ENCODE data around the gene TSPAN5.

Gene TSPAN5

DNA sequence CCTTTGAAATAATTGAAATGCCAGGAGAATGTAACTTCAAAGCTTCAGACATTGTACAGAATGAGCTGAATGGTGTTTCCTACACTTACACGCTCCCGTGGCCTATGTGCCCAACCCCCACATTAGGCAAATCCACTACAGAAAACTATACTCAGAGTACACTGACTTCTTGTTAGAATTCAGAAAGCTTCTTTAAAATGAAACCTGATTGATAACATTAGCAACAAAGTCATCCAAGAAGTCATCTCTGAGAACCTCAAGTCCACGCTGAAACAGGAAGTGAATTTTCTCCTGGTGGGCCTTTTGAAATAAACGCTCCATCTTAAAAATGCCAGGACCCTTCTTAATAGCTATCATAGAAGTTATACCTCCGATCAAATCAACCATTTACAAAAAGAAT, 136.3 kb downstream of the TSPAN5 start:
- Mint-ChIP-seq H3K4me1 (peaks cover 60% of the 10 kb centered on the region), H3K27ac (peak overlapping the region; percentile 91)

DNA sequence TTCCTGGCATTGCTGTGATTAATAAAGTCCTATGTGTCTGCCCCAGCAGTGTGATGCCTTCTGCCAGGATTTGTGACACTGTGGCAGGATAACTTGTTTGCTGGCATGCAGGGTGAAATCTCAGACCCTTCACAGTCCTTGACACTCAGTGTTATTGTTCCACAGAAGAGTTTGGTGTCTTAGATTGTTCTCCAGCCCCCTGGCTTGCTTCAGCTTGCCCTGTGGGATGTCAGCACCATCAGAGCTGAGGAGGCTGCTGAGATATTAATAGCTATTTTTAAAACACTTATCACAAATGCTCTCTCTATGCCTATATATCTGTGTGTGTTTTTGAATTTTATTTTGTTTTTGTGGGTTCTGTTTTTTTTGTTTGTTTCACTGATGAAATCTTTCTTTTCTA, 136.9 kb downstream of the TSPAN5 start:
- H3K4me1 Mint-ChIP-seq, result peaks cover 62% of the 10 kb centered on the region
- no peaks in the 10 kb centered on the region for H3K9me3 Mint-ChIP-seq
- H3K4me3 Mint-ChIP-seq, result no peak overlapping the region
- H3K36me3 Mint-ChIP-seq, result peaks cover 2% of the 10 kb centered on the region
- no peaks in the 10 kb centered on the region for H3K27me3 Mint-ChIP-seq
- no peak overlapping the region for H3K27ac Mint-ChIP-seq

More for the DNA sequence above, 136.3 kb downstream of the TSPAN5 start:
- Mint-ChIP-seq H3K27me3 (no peaks in the 10 kb centered on the region), H3K36me3 (no peaks in the 10 kb centered on the region), H3K4me3 (peak overlapping the region; percentile 55), H3K9me3 (no peaks in the 10 kb centered on the region)

DNA sequence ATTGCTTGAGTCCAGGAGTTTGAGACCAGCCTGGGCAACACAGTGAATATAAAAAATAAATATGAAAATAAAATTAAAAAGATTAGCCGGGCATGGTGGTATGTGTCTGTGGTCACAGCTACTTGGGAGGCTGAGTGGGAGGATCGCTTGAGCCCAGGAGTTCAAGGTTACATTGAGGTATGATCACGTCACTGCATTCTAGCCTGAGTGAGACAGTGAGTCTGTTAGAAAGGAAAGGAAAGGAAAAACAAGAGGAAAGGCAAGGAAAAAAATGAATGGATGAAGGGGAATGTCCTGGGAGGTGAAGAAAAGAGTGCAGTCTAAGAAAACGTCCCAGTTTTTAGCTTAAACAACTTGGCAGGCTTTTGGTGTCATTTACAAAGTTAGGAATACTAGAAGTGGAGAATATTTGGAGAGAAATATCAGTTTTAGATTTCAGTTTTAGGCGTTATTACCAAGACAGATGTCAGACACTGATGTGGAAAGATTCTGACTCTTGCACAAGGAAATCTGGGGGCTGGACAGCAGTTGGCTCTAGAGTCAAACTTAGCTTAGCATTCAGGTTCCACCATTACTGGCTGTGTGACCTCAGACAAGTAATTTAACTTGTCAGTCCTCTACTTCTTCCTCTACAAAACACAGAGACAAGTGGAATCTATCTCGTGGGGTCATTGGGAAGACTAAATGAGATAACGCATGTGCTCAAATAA, 139.0 kb downstream of the TSPAN5 start:
- H3K27me3 Mint-ChIP-seq, result no peaks in the 10 kb centered on the region
- H3K27ac Mint-ChIP-seq, result peak overlapping the region; percentile 5
- peaks cover 2% of the 10 kb centered on the region for H3K36me3 Mint-ChIP-seq
- no peak overlapping the region for H3K4me3 Mint-ChIP-seq
- H3K4me1 Mint-ChIP-seq, result peaks cover 57% of the 10 kb centered on the region
- H3K9me3 Mint-ChIP-seq, result no peaks in the 10 kb centered on the region

DNA sequence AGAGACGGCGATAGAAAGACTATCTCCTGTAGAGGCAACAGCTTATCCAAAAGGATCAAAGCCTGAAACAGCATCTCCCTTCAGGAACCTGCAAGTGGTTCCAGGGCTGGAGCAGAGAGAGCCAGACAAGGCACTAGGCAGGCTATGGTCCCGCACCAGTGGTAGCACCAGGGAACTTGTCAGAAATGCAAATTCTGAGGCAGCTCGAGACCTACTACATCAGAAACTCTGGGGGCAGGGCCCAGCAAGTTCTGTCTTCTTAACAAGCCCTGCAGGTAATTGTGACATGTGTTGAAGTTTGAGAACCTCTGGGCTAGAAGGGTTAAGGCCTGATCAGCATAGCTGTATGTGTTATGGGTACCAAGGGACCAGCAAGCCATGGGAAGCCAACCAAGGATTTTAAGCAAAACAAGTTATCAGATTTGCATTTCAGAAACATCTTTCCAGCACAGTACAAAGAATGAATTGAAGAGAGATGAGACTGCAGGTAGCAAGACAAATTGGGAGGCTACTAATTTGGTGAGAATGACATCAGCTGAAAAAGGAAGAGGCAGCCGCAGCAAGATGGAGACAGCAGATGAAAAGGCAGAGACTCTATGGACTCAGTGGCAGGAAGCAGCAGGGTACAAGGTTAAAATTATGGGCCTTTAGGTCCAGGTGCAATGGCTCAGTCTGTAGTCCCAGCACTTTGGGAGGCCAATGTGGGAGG, 139.7 kb downstream of the TSPAN5 start:
- H3K4me3 Mint-ChIP-seq, result no peak overlapping the region
- peaks cover 2% of the 10 kb centered on the region for H3K36me3 Mint-ChIP-seq
- peaks cover 50% of the 10 kb centered on the region for H3K4me1 Mint-ChIP-seq
- no peak overlapping the region for H3K27ac Mint-ChIP-seq
- H3K27me3 Mint-ChIP-seq, result no peaks in the 10 kb centered on the region
- no peaks in the 10 kb centered on the region for H3K9me3 Mint-ChIP-seq

DNA sequence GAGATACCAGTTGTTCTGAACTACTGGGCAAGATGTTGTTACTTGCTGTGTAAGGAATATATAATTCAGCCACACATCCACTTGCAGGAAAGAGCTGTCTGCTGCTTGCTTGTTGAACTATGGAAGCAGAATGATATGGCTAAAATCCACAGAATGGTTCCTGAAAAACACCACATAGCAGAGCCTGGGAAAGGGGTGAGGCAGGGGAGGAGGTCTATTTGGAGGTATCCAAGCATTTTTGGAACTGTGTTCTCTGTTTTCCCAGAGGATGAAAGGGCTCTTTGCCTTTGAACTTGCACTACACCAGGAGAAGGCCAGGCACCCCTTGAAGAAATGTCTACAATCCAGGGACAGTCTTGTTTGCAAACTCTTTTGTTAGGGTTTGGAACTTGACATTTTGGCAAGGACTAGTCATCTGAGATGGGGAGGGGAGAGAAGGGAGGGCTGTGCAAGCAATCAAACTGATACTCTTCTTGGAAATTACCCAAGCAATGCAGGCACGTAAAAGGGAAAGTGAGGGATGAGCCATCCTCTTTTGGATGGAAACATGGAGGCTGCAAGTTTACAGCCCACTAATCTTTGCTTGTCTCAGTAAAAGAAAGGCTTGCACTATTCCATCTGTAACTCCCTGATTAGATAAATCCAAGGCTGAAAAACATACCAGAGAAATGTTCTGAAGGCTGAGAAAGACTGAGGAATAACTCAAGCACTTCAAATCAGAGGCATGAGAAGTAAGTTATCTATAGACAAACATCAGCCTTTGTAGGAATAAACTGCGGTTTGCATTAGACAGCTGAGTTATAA, 141.0 kb downstream of the TSPAN5 start:
- Mint-ChIP-seq H3K36me3 (peaks cover 4% of the 10 kb centered on the region), H3K27me3 (no peaks in the 10 kb centered on the region), H3K4me3 (no peak overlapping the region), H3K27ac (no peak overlapping the region), H3K9me3 (no peaks in the 10 kb centered on the region), H3K4me1 (peaks cover 46% of the 10 kb centered on the region)

DNA sequence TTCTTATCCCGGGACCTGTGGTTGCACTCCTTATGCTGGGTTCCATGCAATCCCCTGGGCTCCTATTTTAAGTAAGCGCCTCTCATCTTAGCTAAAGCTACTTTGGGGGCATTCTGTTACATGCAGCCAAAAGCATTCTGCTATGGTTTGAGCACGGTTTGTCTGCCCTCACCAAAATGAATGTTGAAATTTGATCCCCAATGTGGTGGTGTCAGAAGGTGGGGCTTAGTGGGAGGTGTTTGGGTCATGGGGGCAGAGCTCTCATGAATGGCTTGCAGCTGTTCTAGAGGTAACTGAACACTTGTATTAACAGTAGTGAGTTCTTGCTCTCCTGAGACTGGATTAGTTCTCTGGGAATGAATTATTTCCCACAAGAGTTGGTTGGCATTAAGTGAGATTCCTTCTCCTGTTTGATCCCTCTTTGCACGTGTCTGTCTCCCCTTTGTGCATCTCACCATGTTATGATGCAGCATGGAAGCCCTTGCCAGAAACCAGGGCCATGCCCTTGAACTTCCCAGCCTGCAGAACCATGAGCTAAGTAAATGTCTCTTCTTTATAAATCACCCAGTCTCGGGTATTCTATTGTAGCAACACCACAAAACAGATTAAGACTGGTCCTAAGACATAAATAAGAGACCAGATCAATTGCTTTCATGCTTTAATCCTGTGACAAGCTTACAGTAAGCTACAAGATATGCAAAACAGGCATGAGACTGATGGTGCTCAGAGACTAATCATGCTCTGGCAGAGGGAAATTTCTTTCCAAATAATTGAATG, 141.8 kb downstream of the TSPAN5 start:
- Mint-ChIP-seq H3K4me3 (no peak overlapping the region), H3K27ac (no peak overlapping the region), H3K4me1 (peaks cover 38% of the 10 kb centered on the region), H3K27me3 (no peaks in the 10 kb centered on the region), H3K9me3 (no peaks in the 10 kb centered on the region), H3K36me3 (peaks cover 4% of the 10 kb centered on the region)

DNA sequence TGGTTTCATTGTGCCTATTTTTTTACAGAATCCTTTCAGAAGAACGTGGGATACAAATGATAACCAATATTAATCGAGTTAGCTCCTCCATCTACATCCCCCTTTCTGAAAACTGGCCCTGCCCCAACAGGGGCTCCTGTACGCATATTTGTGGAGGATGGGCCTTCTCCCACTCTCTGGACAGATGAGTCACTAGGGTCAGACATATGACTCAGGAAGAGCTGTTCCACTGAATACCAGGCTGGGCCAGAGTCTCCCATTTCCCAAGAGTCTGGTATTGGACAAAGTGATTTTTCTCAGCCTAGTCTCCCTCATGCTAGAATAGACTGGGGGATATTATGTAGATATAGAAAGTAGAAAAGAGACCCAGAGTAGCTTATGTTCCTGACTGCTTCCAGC, 142.4 kb downstream of the TSPAN5 start:
- peaks cover 4% of the 10 kb centered on the region for H3K36me3 Mint-ChIP-seq
- no peaks in the 10 kb centered on the region for H3K9me3 Mint-ChIP-seq
- no peak overlapping the region for H3K4me3 Mint-ChIP-seq
- H3K4me1 Mint-ChIP-seq, result peaks cover 39% of the 10 kb centered on the region
- H3K27me3 Mint-ChIP-seq, result no peaks in the 10 kb centered on the region
- no peak overlapping the region for H3K27ac Mint-ChIP-seq

DNA sequence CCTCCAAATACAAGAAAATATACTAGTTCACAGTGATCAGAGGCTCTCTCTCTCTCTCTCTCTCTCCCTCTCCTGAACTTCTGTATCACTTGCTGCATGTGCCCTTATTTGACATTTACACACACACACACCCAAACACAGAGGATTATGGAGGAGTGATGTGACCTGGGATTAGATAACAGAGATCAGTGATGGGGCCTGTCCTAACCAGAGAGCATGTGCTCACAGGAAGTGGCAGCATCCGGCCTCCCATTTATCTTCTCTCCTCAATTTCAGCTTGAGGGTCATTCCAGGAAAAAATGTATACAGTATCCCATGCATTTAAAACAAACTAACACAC, 143.0 kb downstream of the TSPAN5 start:
- H3K27ac Mint-ChIP-seq, result no peak overlapping the region
- no peaks in the 10 kb centered on the region for H3K9me3 Mint-ChIP-seq
- no peaks in the 10 kb centered on the region for H3K27me3 Mint-ChIP-seq
- H3K4me1 Mint-ChIP-seq, result peaks cover 45% of the 10 kb centered on the region
- H3K4me3 Mint-ChIP-seq, result no peak overlapping the region
- peaks cover 6% of the 10 kb centered on the region for H3K36me3 Mint-ChIP-seq

DNA sequence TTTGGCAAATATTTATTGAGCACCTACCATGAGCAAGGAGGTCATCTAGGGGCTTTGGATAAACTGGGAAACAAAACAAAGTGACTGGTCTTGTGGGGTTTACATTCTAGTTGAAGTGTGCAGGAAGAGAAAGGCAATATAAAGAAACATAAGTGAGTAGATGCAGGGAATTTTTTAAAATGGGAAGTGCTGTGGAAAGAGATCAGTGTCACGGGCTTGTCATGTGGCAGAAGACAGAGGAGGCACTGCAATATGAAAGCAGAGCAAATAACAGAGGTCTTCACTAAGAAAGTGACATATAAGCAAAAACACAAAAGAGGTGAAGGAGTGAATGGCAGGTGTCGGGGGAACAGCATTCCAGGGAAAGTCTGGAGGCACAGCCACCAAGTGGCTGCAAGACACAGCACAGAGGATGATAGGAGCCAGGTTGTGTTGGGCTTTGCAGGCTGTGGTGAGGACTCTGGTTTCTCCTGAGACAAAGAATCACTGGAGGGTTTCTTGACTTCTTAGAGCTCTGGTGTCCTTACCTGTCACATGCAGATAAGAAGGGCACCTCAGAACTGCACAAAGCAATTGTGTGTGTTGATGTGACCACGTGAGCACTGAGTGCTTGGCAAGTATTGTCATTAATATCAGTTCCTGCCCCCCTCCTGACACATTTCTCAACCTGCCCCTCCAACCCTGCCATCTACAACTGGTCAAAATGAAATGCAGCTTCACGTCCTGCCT, 143.5 kb downstream of the TSPAN5 start:
- H3K27ac Mint-ChIP-seq, result no peak overlapping the region
- no peak overlapping the region for H3K4me3 Mint-ChIP-seq
- no peaks in the 10 kb centered on the region for H3K27me3 Mint-ChIP-seq
- H3K9me3 Mint-ChIP-seq, result no peaks in the 10 kb centered on the region
- H3K4me1 Mint-ChIP-seq, result peaks cover 47% of the 10 kb centered on the region
- H3K36me3 Mint-ChIP-seq, result peaks cover 6% of the 10 kb centered on the region

DNA sequence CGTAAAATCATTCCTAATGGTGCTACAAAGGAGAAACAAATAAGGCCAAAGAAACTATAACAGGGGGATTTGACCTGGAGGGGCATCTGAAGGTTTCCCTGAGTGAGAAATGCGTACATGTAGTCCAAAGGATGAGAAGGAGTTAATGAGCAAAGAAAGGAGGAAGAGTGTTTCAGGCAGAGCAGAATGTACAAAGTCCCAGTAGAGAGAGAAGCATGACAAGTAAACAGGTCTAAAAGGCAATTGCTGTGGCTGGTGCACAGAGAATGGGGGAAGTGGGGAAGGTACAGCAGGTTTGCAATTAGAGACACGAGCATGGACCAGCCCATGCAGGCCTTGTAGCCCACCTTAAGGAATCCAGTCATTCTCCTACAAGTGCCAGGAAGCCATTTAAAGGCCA, 145.5 kb downstream of the TSPAN5 start:
- Mint-ChIP-seq H3K36me3 (peaks cover 6% of the 10 kb centered on the region), H3K4me1 (peaks cover 51% of the 10 kb centered on the region), H3K27ac (no peak overlapping the region), H3K27me3 (no peaks in the 10 kb centered on the region), H3K4me3 (no peak overlapping the region), H3K9me3 (no peaks in the 10 kb centered on the region)

DNA sequence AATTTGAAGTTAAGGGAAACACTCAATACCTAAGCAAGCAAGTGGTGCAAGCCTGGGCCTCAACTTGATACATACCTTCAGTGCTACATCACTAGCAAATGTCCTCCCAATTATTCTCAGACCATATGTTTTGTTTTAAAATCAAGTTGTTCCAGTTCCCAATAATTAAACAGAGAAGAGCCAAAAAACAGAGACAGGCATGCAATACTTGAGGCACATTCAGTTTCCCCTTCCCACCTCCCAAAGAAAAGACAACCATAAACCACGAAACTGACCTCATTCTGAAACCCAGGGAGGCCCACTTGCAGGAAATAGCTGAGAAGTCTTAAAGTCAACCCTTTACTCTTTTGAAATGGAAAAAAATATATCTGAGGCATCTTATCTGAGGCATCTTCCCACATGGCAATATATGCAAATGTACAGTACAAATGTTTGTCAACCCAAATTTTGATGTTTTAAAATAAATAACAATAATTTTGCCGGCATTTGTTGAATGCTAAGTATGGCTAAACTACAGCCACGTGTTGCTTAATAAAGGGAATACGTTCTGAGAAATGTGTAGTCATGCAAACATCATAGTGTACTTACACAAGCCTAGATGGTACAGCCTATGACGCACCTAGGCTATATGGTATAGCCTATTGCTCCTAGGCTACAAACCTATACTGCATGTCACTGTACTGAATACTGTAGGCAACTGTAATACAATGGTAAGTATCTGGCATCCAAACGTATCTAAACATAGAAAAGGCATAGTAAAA, 147.5 kb downstream of the TSPAN5 start:
- Mint-ChIP-seq H3K4me3 (no peak overlapping the region), H3K4me1 (peaks cover 40% of the 10 kb centered on the region), H3K27me3 (no peaks in the 10 kb centered on the region), H3K36me3 (peaks cover 4% of the 10 kb centered on the region), H3K9me3 (no peaks in the 10 kb centered on the region), H3K27ac (peak overlapping the region; percentile 10)

DNA sequence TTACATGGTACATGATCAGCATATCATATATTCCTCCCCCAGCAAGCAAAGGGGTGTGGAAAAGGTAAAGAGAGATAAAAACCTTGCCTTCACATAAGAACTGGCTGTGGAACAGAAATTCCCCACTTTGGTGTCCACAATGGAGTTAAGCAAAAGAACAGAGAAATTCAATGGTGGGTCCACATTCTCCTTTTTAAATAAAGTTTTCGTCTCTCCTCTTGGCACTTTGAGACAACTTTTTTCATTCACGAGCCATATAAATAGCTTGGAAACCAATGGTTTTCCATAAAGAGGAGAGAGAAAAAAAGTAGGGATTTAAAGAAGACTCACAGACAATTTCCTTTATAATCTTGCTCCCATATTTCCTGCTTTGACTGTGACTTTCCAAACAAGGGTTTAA, 148.1 kb downstream of the TSPAN5 start:
- Mint-ChIP-seq H3K36me3 (peaks cover 6% of the 10 kb centered on the region), H3K4me3 (no peak overlapping the region), H3K9me3 (no peaks in the 10 kb centered on the region), H3K27ac (peak overlapping the region; percentile 10), H3K27me3 (no peaks in the 10 kb centered on the region), H3K4me1 (peaks cover 36% of the 10 kb centered on the region)

DNA sequence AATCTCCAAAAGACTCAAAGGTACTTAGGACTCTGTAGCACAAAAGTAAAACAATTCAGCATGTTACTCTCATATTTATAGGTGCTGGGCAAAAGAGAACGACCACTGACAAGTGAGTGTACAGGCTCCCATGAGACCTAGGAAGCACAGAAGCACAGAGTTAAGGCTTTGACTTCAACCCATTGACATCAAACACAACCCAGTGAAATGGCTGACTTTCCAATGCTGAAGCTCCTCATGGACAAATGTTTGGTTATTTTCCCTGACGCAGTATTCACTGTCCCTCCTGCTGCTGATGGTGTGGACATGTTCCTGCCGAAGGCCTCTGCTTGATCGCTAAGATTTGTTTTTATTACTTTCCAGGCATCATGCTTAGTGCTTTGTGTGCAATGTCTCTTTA, 148.7 kb downstream of the TSPAN5 start:
- H3K27ac Mint-ChIP-seq, result no peak overlapping the region
- peaks cover 34% of the 10 kb centered on the region for H3K4me1 Mint-ChIP-seq

DNA sequence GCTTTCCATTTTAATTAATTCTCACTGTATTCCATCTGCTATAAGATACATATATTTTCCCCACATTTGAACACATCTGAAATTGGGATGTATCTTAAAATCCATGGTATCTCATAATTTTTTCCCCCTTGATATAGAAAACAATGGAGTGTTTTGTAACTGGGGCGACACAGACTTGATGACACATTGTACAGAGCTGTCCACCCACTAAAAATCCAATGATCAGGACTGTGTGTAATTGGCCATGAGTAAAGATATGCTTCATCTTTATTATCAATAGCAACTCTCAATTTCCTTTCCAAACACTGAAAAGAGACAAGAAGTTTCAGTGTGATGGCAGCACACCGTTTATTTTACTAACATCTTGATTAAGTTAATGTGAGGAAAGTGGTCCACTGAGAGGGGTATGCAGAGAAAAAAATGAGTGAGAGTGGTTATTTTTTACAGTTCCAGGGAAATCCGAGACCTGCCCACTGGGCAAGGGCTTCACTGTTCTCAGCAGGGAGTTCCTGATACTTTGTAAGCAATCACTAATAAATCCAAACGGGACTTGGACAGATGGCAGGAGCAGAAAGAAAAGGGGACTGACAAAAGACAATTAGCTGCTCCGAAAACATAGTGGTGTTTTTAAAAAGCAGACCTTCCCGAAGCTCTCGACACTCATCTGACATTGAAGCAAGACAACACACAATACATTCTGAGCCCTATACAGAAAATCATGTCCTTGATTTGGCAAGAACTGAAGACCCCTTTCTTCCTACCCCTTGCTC, 149.4 kb downstream of the TSPAN5 start:
- Mint-ChIP-seq H3K36me3 (peaks cover 9% of the 10 kb centered on the region), H3K4me1 (peaks cover 34% of the 10 kb centered on the region), H3K4me3 (no peak overlapping the region), H3K27ac (peak overlapping the region; percentile 66), H3K27me3 (no peaks in the 10 kb centered on the region), H3K9me3 (no peaks in the 10 kb centered on the region)

More for the DNA sequence above, 148.7 kb downstream of the TSPAN5 start:
- Mint-ChIP-seq H3K4me3 (no peak overlapping the region), H3K27me3 (no peaks in the 10 kb centered on the region), H3K9me3 (no peaks in the 10 kb centered on the region), H3K36me3 (peaks cover 9% of the 10 kb centered on the region)

Measured in activated naive CD4-positive, alpha-beta T cell treated with anti-CD3 and anti-CD28 coated beads, Interleukin-2, amount 50 U/mL, for 24 hours (primary cell).